ENCODE data around the gene CD9.

- TF ChIP-seq, protein P1, sequence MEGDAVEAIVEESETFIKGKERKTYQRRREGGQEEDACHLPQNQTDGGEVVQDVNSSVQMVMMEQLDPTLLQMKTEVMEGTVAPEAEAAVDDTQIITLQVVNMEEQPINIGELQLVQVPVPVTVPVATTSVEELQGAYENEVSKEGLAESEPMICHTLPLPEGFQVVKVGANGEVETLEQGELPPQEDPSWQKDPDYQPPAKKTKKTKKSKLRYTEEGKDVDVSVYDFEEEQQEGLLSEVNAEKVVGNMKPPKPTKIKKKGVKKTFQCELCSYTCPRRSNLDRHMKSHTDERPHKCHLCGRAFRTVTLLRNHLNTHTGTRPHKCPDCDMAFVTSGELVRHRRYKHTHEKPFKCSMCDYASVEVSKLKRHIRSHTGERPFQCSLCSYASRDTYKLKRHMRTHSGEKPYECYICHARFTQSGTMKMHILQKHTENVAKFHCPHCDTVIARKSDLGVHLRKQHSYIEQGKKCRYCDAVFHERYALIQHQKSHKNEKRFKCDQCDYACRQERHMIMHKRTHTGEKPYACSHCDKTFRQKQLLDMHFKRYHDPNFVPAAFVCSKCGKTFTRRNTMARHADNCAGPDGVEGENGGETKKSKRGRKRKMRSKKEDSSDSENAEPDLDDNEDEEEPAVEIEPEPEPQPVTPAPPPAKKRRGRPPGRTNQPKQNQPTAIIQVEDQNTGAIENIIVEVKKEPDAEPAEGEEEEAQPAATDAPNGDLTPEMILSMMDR (IDR thresholded peaks at IDR 0.05; ENCODE audit: low read length) = no peak
- no peak for TF ChIP-seq EZH2 (IDR thresholded peaks at IDR 0.05; ENCODE audit: borderline replicate concordance, low read length)
Measured at GRCh38 chr12:6272300-6273204, 72.4 kb downstream of the CD9 start.

All from OCI-LY1 (cell line).